ENCODE measurements around the gene DGKI.

- TF ChIP-seq CTCF (conservative IDR thresholded peaks at IDR 0.05; ENCODE audit: low read depth, low read length) (no peak), SMC3 (IDR thresholded peaks at IDR 0.05; ENCODE audit: low read depth, low read length) (no peak), RAD21 (IDR thresholded peaks at IDR 0.05; ENCODE audit: low read length) (no peak), MAZ (IDR thresholded peaks at IDR 0.05; ENCODE audit: borderline replicate concordance, low read depth, low read length) (no peak), MAFK (IDR thresholded peaks at IDR 0.05; ENCODE audit: low read depth, low read length) (no peak), RCOR1 (IDR thresholded peaks at IDR 0.05; ENCODE audit: insufficient replicate concordance, low read length) (no peak)
These were observed 212.4 kb downstream of the DGKI start for GRCh38 chr7:137634356-137634755.
